ENCODE results near the gene TBX1. TPM values are rescaled to one million over a fixed set of nuclear protein-coding genes. Genes with fewer than 3 reads are reported as not detected.

TBX1 gene
- total and polyA plus RNA-seq, 2 of the 8 experiments (the other 6 are each of a cell fraction or from before 2014, with no cell fraction given) = 0.28 TPM; not detected in 1

DNA sequence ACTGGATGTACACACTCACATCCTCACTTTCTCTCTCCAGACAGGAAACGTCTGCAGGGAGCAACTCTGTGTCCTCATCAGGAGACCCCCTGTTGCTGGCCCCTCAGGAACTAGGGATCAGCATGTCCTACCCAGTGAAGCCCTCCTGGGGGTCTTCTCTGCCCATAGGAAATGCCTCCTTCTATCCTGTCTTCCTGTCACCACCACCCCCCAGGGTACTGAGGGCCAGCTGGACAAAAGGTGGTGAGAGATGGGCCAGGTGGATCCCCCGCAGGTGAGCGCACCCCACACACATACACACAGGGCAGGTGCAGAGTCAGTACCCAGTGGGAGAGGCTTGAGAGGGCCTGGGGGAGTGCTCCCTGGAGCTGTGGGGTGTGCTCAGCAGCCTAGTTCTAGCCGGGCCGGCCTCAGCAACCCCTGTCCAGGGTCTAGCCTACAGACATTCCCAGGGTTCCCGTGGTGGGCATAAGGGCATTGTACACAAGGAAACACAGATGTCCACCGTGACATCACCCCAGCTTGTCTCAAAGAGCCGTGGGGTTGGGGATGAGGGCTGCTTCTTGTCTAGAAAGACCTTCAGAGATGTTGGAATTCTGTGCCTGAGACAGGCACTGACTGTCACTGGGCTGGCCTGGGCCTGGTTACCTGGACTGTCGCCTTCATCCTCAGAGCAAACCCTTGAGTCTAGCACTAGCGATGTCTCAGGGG, 28.0 kb upstream of the TBX1 start (continued):
- TF ChIP-seq POLR2A (IDR thresholded peaks at IDR 0.05; ENCODE audit: control extremely low read depth in 1 of 2, low read depth in 2 of 2, low read length in 2 of 2) (no peak), SIX5 (IDR thresholded peaks at IDR 0.05; ENCODE audit: low read depth, low read length) (no peak), CTBP2 (IDR thresholded peaks at IDR 0.05; ENCODE audit: borderline replicate concordance, insufficient read depth, insufficient read length, low read length) (no peak), SP4 (IDR thresholded peaks at IDR 0.05; ENCODE audit: low read length) (no peak), PHF8 (conservative IDR thresholded peaks at IDR 0.05; ENCODE audit: low read depth, low read length) (no peak), BCL11A (IDR thresholded peaks at IDR 0.05; ENCODE audit: low read depth in 2 of 2, low read length in 2 of 2) (no peak), KDM1A (IDR thresholded peaks at IDR 0.05; ENCODE audit: borderline replicate concordance, low read length) (no peak), SIN3A (conservative IDR thresholded peaks at IDR 0.05 in 1 of 2, IDR thresholded peaks at IDR 0.05 in 1 of 2; ENCODE audit: low read depth in 1 of 2, low read length in 2 of 2) (no peak)
- TF ChIP-seq, protein P1, sequence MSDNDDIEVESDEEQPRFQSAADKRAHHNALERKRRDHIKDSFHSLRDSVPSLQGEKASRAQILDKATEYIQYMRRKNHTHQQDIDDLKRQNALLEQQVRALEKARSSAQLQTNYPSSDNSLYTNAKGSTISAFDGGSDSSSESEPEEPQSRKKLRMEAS (IDR thresholded peaks at IDR 0.05) = no peak
